CD14-positive monocyte (primary cell): Measurements from ENCODE around the gene CHL1. TPM values are rescaled to one million over a fixed set of nuclear protein-coding genes. Genes with fewer than 3 reads are reported as not detected.

Experiments used
- DNase-seq, 3 donors: peaks; one replicate each; pipeline ENCODE4 v3.0.0-alpha.2; 2011 to 2022
- H2AFZ ChIP-seq: 2 replicates; pipeline ENCODE4 v1.6.0; 2012; ENCODE audit warnings: mild to moderate bottlenecking, low read depth, low read length, inconsistent platforms; ENCODE audit not compliant: insufficient read depth, poor library complexity, severe bottlenecking
- H3K27ac ChIP-seq, 2 donors: 1 replicate in 1 of 2; 2 replicates in 1 of 2; pipeline ENCODE4 v1.5.1; 2012 to 2013; ENCODE audit warnings: low read length in 2 of 2, control low read depth in 1 of 2, inconsistent platforms in 1 of 2, low read depth in 1 of 2, mild to moderate bottlenecking in 1 of 2
- H3K27me3 ChIP-seq, 2 donors: one replicate each; pipeline versions ENCODE4 v1.6.0 to v1.6.1; 2011 to 2013; ENCODE audit warnings: low read length in 2 of 2; ENCODE audit not compliant: control insufficient read depth in 2 of 2, insufficient read depth in 2 of 2
- H3K36me3 ChIP-seq, 2 donors: replicated peaks in 1 of 2; 1 replicate in 1 of 2; 2 replicates in 1 of 2; pipeline versions ENCODE4 v1.5.1 to v1.6.1; 2012 to 2013; ENCODE audit warnings: low read length in 2 of 2, control low read depth in 1 of 2, inconsistent platforms in 1 of 2, mild to moderate bottlenecking in 1 of 2; ENCODE audit not compliant: insufficient read depth in 2 of 2, control insufficient read depth in 1 of 2
- H3K4me1 ChIP-seq, 2 donors: 1 replicate in 1 of 2; 2 replicates in 1 of 2; pipeline versions ENCODE4 v1.5.1 to v1.6.1; 2012 to 2013; ENCODE audit warnings: low read length in 2 of 2, control low read depth in 1 of 2, inconsistent platforms in 1 of 2, mild to moderate bottlenecking in 1 of 2, moderate library complexity in 1 of 2; ENCODE audit not compliant: insufficient read depth in 2 of 2, control insufficient read depth in 1 of 2
- H3K4me2 ChIP-seq: replicated peaks from 2 replicates; pipeline ENCODE3; 2012; ENCODE audit warnings: low read length, moderate library complexity, mild to moderate bottlenecking; ENCODE audit not compliant: poor library complexity, severe bottlenecking; ENCODE audit errors: extremely low read depth
- H3K4me3 ChIP-seq, 3 experiments: fragments of 200-600 bp in 1 of 3; sonication (generic) in 1 of 3; replicated peaks in 1 of 3; 1 replicate in 2 of 3; 2 replicates in 1 of 3; pipeline ENCODE4 v1.5.1; 2011 to 2013; ENCODE audit warnings: low read length in 3 of 3, mild to moderate bottlenecking in 3 of 3, control low read depth in 2 of 3, low read depth in 2 of 3, inconsistent platforms in 1 of 3, moderate library complexity in 1 of 3
- H3K79me2 ChIP-seq: 2 replicates; pipeline ENCODE4 v1.6.0; 2012; ENCODE audit warnings: mild to moderate bottlenecking, control low read depth, inconsistent platforms, low read length, moderate library complexity; ENCODE audit not compliant: insufficient read depth
- H3K9ac ChIP-seq: 2 replicates; pipeline ENCODE4 v1.6.0; 2017; ENCODE audit warnings: low read length, mild to moderate bottlenecking; ENCODE audit not compliant: insufficient read depth, poor library complexity, severe bottlenecking
- H3K9me3 ChIP-seq, 2 donors: replicated peaks in 1 of 2; 1 replicate in 1 of 2; 2 replicates in 1 of 2; pipeline versions ENCODE4 v1.5.1 to v1.6.1; 2012 to 2013; ENCODE audit warnings: low read length in 2 of 2, control low read depth in 1 of 2; ENCODE audit not compliant: control insufficient read depth in 1 of 2, insufficient read depth in 1 of 2
- H4K20me1 ChIP-seq: 2 replicates; pipeline ENCODE4 v1.6.0; 2012; ENCODE audit warnings: mild to moderate bottlenecking, low read length, control low read depth, moderate library complexity; ENCODE audit not compliant: insufficient read depth
- H3K27ac Mint-ChIP-seq, 7 donors: one replicate each; pipeline ENCODE4 v1.8.0; 2020; ENCODE audit warnings: mild to moderate bottlenecking in 7 of 7, mixed read lengths in 7 of 7, moderate library complexity in 6 of 7, inconsistent platforms in 2 of 7
- H3K27me3 Mint-ChIP-seq, 3 donors: one replicate each; pipeline ENCODE4 v1.8.0; 2021 to 2022; ENCODE audit warnings: low read depth in 3 of 3, mild to moderate bottlenecking in 3 of 3, mixed read lengths in 3 of 3, moderate library complexity in 3 of 3, inconsistent platforms in 1 of 3
- H3K36me3 Mint-ChIP-seq, 2 donors: one replicate each; pipeline ENCODE4 v1.8.0; 2020; ENCODE audit warnings: mixed read lengths in 2 of 2, inconsistent platforms in 1 of 2, mild to moderate bottlenecking in 1 of 2
- H3K4me1 Mint-ChIP-seq: one replicate; pipeline ENCODE4 v1.8.0; 2020; ENCODE audit warnings: mild to moderate bottlenecking, mixed read lengths
- H3K4me3 Mint-ChIP-seq, 2 donors: one replicate each; pipeline ENCODE4 v1.8.0; 2020; ENCODE audit warnings: mild to moderate bottlenecking in 2 of 2, mixed read lengths in 2 of 2, moderate library complexity in 1 of 2
- H3K9me3 Mint-ChIP-seq, 7 donors: one replicate each; pipeline ENCODE4 v1.8.0; 2020 to 2022; ENCODE audit warnings: mixed read lengths in 7 of 7, mild to moderate bottlenecking in 6 of 7, moderate library complexity in 6 of 7, inconsistent platforms in 2 of 7
- WGBS: methylation state at CpG from one replicate; pipeline ENCODE4 v1.1.5; 2013; ENCODE audit warnings: missing lambda C conversion rate; ENCODE audit not compliant: insufficient coverage; 5-methylcytosine and 5-hydroxymethylcytosine counted together
- intact Hi-C, 2 donors: fragments of 100-400 bp; cut with micrococcal nuclease; formaldehyde crosslinking; loops; one replicate each; pipeline versions ENCODE4 v1.15.0 to v1.15.1; 2023
- polyA plus RNA-seq, 3 donors: library from polyadenylated mRNA; depleted of rRNA in 1 of 3; unstranded in 2 of 3; stranded (reverse) in 1 of 3; fragments of 300-500 nt in 2 of 3; fragments of >200 nt in 1 of 3; fragmentation: Illumina TruSeq in 2 of 3; gene quantifications; 1 replicate in 2 of 3; 2 replicates in 1 of 3; pipeline ENCODE4 v1.2.3, GENCODE V29; 2012 to 2021
- TF ChIP-seq, protein P1 (sequence below): fragments of 200-600 bp; IDR thresholded peaks from one replicate; pipeline ENCODE4 v1.8.0; 2022; ENCODE audit warnings: antibody characterized with exemption, mild to moderate bottlenecking

The CHL1 gene
- polyA plus RNA-seq, 3 donors: not detected

- Mint-ChIP-seq H3K36me3 (no peaks in the 10 kb centered on the region), H3K4me1 (no peaks in the 10 kb centered on the region), H3K27ac (no peak overlapping the region), H3K4me3 (no peak overlapping the region), H3K9me3 (peaks cover 0 to 3% (median 0%) of the 10 kb centered on the region in 7 donors), H3K27me3 (no peaks in the 10 kb centered on the region)
- Histone ChIP-seq H4K20me1 (no peaks in the 10 kb centered on the region), H2AFZ (no peak overlapping the region), H3K27ac (no peak overlapping the region), H3K9me3 (no peaks in the 10 kb centered on the region), H3K27me3 (no peaks in the 10 kb centered on the region), H3K36me3 (no peaks in the 10 kb centered on the region), H3K79me2 (no peaks in the 10 kb centered on the region), H3K4me2 (no peak overlapping the region), H3K9ac (no peak overlapping the region), H3K4me1 (no peaks in the 10 kb centered on the region), H3K4me3 (no peak overlapping the region)
- WGBS: no CpG with 5 or more reads among the region's 1 CpG
- TF ChIP-seq, protein P1, sequence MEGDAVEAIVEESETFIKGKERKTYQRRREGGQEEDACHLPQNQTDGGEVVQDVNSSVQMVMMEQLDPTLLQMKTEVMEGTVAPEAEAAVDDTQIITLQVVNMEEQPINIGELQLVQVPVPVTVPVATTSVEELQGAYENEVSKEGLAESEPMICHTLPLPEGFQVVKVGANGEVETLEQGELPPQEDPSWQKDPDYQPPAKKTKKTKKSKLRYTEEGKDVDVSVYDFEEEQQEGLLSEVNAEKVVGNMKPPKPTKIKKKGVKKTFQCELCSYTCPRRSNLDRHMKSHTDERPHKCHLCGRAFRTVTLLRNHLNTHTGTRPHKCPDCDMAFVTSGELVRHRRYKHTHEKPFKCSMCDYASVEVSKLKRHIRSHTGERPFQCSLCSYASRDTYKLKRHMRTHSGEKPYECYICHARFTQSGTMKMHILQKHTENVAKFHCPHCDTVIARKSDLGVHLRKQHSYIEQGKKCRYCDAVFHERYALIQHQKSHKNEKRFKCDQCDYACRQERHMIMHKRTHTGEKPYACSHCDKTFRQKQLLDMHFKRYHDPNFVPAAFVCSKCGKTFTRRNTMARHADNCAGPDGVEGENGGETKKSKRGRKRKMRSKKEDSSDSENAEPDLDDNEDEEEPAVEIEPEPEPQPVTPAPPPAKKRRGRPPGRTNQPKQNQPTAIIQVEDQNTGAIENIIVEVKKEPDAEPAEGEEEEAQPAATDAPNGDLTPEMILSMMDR: no peak
- DNase-seq: no peak
- intact Hi-C loops: no loop called here
Measured at GRCh38 chr3:279325-279724, 82.8 kb downstream of the CHL1 start.

GRCh38 chr3:280681-281080, 84.1 kb downstream of the CHL1 start:
- no peaks in the 10 kb centered on the region for H3K27me3 Mint-ChIP-seq
- no CpG with 5 or more reads among the region's 2 CpGs for WGBS
- H3K4me3 Mint-ChIP-seq: no peak overlapping the region
- H3K9ac ChIP-seq: no peak overlapping the region
- peaks cover 0 to 3% (median 0%) of the 10 kb centered on the region in 7 donors for H3K9me3 Mint-ChIP-seq
- no peak overlapping the region for H3K27ac Mint-ChIP-seq
- no peaks in the 10 kb centered on the region for H3K4me1 ChIP-seq
- H3K4me2 ChIP-seq: no peak overlapping the region
- H3K27me3 ChIP-seq: no peaks in the 10 kb centered on the region
- no peaks in the 10 kb centered on the region for H3K36me3 Mint-ChIP-seq
- TF ChIP-seq, protein P1: no peak
- H3K79me2 ChIP-seq: no peaks in the 10 kb centered on the region
- no peak for DNase-seq
- no peaks in the 10 kb centered on the region for H3K36me3 ChIP-seq
- H3K4me3 ChIP-seq: no peak overlapping the region
- H2AFZ ChIP-seq: no peak overlapping the region
- no peaks in the 10 kb centered on the region for H4K20me1 ChIP-seq
- no peak overlapping the region for H3K27ac ChIP-seq
- H3K4me1 Mint-ChIP-seq: no peaks in the 10 kb centered on the region
- no peaks in the 10 kb centered on the region for H3K9me3 ChIP-seq
- intact Hi-C loops: no loop called here
